Fibroblast of the aortic adventitia (primary cell): Measurements from ENCODE around the gene TRIM38. TPM values are rescaled to one million over a fixed set of nuclear protein-coding genes. Genes with fewer than 3 reads are reported as not detected.

Experiments
- DNase-seq: peaks from one replicate; pipeline ENCODE4 v3.0.0-alpha.2; 2010; ENCODE audit warnings: low read depth
- H3K4me3 ChIP-seq: 2 replicates; pipeline ENCODE4 v1.5.1; 2011; ENCODE audit warnings: low read depth, mild to moderate bottlenecking, control low read depth, low read length, moderate library complexity
- CTCF ChIP-seq: IDR thresholded peaks from 2 replicates; pipeline ENCODE4 v1.5.1; 2011; ENCODE audit warnings: mild to moderate bottlenecking, low read length, control low read depth, inconsistent platforms; ENCODE audit not compliant: insufficient read depth
- total RNA-seq: library from RNA; depleted of rRNA; stranded (reverse); fragments of >200 nt; gene quantifications from 2 replicates; pipeline ENCODE4 v1.2.3, GENCODE V29; 2012; ENCODE audit warnings: low replicate concordance

The TRIM38 gene
- total RNA-seq, 1 donor: 12.0 TPM

DNA sequence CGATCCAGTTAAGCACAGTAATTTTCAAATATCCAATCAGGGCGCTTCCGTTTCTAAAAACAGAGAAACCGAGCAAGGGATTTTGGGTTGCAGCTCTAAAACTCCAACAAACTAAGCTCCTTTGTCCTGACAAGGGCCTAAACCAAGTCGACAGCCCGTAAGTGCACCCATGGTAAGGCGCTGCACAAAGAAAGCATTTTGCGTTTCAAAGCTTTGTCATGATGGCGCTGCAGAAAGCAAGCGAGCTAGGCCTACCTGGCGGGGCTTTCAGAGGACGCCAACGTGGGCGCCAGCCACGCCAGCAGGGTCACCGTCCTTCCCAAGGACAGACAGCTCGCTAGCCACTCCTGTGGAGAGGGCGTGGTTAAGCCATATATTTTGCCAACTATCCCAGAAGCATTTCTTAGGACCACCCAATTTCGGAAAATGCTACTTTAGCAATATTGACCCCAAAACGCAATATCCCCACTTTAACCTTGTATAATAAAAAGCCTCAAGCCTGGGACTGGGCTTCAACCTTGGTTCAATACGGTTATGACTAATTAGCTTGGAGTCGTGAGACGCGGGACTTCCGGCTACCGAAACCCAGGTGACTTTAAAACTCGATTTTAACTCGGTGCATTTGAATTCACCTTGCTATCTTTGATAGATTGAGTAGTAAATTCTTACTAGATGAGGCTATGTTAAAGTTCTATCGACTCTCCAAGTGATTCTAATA lies 53.8 kb downstream of the TRIM38 start:
- DNase-seq: no peak
- peak overlapping the region; percentile 11 for H3K4me3 ChIP-seq
- TF ChIP-seq CTCF: no peak

- peak overlapping the region; percentile 44 for H3K4me3 ChIP-seq
- no peak for TF ChIP-seq CTCF
- no peak for DNase-seq
Measured at GRCh38 chr6:26016963-26017631, 54.5 kb downstream of the TRIM38 start.

- H3K4me3 ChIP-seq: peak overlapping the region; percentile 44
- TF ChIP-seq CTCF: peak; percentile 45
- DNase-seq: peak; percentile 80
Measured at GRCh38 chr6:26017632-26017966, 55.0 kb downstream of the TRIM38 start.

- TF ChIP-seq CTCF: no peak
- H3K4me3 ChIP-seq: peak overlapping the region; percentile 29
- DNase-seq: no peak
Measured at GRCh38 chr6:26019261-26019830, 56.7 kb downstream of the TRIM38 start.

GRCh38 chr6:26019967-26020328 lies 57.3 kb downstream of the TRIM38 start:
- TF ChIP-seq CTCF: no peak
- no peak for DNase-seq
- peak overlapping the region; percentile 74 for H3K4me3 ChIP-seq

DNA sequence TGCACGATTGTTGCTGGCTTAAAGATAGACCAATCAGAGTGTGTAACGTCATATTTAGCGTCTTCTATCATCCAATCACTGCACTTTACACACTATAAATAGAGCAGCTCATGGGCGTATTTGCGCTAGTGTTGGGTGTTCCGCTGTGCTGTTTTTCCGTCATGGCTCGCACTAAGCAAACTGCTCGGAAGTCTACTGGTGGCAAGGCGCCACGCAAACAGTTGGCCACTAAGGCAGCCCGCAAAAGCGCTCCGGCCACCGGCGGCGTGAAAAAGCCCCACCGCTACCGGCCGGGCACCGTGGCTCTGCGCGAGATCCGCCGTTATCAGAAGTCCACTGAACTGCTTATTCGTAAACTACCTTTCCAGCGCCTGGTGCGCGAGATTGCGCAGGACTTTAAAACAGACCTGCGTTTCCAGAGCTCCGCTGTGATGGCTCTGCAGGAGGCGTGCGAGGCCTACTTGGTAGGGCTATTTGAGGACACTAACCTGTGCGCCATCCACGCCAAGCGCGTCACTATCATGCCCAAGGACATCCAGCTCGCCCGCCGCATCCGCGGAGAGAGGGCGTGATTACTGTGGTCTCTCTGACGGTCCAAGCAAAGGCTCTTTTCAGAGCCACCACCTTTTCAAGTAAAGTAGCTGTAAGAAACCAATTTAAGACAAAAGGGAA lies 57.9 kb downstream of the TRIM38 start:
- H3K4me3 ChIP-seq: peak overlapping the region; percentile 74
- TF ChIP-seq CTCF: no peak
- DNase-seq: peak; percentile 96
